OCI-LY1 (cell line): ENCODE results near the gene C5orf46.

Source experiments
- EZH2 ChIP-seq: fragments of 200-600 bp; sonication (generic), shearing (Covaris generic); IDR thresholded peaks from 2 replicates; pipeline ENCODE4 v1.8.0; 2017; ENCODE audit warnings: borderline replicate concordance, mixed run types, mild to moderate bottlenecking, antibody characterized with exemption, low read length, moderate library complexity, mixed read lengths
- TF ChIP-seq, protein P1 (sequence below): fragments of 200-600 bp; sonication (generic), shearing (Covaris generic); IDR thresholded peaks from 2 replicates; pipeline ENCODE4 v1.5.1; 2017; ENCODE audit warnings: mild to moderate bottlenecking, antibody characterized with exemption, low read length, moderate library complexity, mixed read lengths

- TF ChIP-seq, protein P1, sequence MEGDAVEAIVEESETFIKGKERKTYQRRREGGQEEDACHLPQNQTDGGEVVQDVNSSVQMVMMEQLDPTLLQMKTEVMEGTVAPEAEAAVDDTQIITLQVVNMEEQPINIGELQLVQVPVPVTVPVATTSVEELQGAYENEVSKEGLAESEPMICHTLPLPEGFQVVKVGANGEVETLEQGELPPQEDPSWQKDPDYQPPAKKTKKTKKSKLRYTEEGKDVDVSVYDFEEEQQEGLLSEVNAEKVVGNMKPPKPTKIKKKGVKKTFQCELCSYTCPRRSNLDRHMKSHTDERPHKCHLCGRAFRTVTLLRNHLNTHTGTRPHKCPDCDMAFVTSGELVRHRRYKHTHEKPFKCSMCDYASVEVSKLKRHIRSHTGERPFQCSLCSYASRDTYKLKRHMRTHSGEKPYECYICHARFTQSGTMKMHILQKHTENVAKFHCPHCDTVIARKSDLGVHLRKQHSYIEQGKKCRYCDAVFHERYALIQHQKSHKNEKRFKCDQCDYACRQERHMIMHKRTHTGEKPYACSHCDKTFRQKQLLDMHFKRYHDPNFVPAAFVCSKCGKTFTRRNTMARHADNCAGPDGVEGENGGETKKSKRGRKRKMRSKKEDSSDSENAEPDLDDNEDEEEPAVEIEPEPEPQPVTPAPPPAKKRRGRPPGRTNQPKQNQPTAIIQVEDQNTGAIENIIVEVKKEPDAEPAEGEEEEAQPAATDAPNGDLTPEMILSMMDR, result peak; percentile 62
- no peak for TF ChIP-seq EZH2
Measured at GRCh38 chr5:147887026-147887627, 19.2 kb downstream of the C5orf46 start.
